Ureter (tissue), 1 donor: ENCODE results near the gene TBC1D1. TPM values are rescaled to one million over a fixed set of nuclear protein-coding genes. Genes with fewer than 3 reads are reported as not detected.

Experiments
- DNase-seq: peaks from one replicate; pipeline ENCODE4 v3.0.0-alpha.2; 2020; ENCODE audit warnings: low spot score
- total RNA-seq: library from RNA; stranded (reverse); gene quantifications from one replicate; pipeline ENCODE4 v1.2.4, GENCODE V29; 2023
- donor health status: DM: yes; HTN: yes; CAD: no.

Gene TBC1D1
- 191 TPM for total RNA-seq

- DNase-seq: peak; percentile 68
Observed at GRCh38 chr4:37890801-37891259, at the start of gene TBC1D1. TBC1D1 (plus strand) TSS chr4:37891084; CDS start chr4:37902096, 11,012 bp downstream.

GRCh38 chr4:37844204-37844603 is 46.7 kb upstream of the TBC1D1 start:
- DNase-seq: no peak

GRCh38 chr4:37845201-37845600 is 45.7 kb upstream of the TBC1D1 start:
- DNase-seq: no peak

DNA sequence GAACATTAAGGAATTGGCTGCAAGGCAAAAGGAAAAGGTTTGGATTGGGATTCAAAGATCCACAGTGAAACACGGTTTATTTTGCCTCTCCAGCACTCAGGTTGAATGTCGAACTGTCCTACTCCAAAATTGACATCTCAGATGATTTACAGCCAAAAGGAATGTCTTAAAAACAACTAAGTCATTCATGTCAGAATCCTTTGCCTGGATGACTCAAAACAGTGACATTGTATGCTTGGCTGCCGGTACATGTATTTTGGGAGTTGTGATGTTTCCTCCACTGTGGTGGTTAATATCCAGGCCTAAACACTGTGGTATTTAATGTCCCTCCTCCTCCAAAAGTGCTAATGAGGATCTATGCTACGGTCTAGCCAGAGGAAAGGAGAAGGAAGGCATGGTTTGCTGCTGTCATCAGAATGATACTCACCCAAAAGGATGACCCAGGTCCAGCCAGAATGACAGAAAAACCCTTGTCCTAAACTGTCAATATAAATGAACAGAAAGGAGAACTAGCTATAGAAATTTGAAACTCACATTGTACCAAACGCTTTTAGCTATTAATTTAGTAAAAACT is 43.5 kb upstream of the TBC1D1 start:
- DNase-seq: no peak

DNA sequence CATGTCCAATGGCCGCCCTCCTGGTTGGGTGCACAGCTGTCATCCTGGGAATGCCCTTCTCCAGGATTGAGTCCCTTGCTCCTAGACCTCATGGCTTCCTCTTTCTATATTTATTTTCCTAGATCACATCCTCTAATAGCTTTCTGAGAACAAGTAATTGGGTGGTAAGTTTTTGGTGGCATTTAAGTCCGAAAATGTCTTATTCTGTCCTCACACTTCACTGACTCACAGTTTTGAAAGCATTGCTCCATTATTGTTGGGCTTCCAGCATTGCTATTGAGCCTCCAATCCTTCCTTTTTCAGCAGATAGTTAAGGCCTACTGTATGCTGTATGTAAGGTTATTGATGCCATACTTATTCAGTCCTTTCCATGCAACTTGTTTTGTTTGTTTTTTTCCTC is 38.5 kb upstream of the TBC1D1 start:
- no peak for DNase-seq

- no peak for DNase-seq
Observed at GRCh38 chr4:37858112-37858511, 32.8 kb upstream of the TBC1D1 start.

DNA sequence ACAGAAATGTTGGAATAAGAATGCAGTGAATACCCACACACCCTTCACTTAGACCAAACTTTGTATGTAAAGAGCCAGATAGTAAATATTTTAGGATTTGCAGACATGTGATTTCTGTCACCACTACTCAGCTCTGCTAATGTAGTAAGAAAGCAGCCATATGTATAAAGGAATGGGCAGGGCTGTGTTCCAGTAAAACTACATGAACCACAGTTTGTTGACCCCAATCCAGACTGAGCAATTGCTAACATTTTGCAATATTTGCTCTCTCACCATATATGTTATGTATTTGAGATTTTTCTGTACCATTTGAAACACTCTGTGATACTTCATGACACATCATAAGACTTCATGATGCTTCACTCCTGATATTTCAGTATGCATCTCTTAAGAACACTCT is 32.0 kb upstream of the TBC1D1 start:
- no peak for DNase-seq

GRCh38 chr4:37860266-37860665 is 30.6 kb upstream of the TBC1D1 start:
- no peak for DNase-seq

DNA sequence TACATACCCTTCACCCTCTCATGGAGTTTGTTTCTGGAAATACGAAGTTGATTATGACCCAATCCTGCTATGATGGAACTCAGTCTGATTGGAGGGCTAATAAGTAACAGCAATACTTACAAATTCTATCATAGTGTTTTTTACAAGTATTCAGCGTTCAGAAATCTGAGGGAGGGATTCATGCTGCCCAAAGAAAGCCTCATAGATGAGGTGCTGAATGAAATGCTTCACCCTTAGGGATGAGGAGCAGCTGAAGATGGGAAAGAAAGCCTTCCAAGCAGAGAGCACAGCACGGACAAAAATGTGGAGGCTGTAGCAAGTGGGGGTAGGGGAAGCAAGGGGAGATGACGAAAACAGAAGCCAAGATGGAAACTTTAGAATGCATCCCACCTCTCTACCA is 27.9 kb upstream of the TBC1D1 start:
- DNase-seq: no peak

GRCh38 chr4:37864786-37865185 is 26.1 kb upstream of the TBC1D1 start:
- no peak for DNase-seq

- DNase-seq: no peak
Observed at GRCh38 chr4:37865450-37865849, 25.4 kb upstream of the TBC1D1 start.

DNA sequence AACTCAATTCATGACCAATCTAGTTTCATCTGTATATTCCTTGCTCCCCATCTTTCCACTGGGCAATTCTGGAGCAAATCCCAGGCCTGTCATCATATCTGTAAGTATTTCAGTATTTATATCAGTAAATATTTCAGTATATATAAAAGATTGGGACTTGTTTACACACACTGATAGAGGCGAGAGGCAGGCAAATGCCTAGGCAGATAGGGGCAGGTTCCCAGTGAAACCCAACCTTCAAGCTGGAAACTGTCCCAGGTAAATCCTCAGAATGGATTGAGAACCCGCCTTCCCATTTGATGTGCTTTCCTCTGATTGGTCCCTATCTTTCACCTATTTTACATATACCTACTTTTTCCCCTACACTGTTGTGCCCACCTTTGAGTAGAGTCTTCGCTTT is 23.8 kb upstream of the TBC1D1 start:
- DNase-seq: no peak

GRCh38 chr4:37868238-37868637 is 22.6 kb upstream of the TBC1D1 start:
- no peak for DNase-seq

GRCh38 chr4:37872310-37872988 is 18.4 kb upstream of the TBC1D1 start:
- no peak for DNase-seq

GRCh38 chr4:37873386-37873785 is 17.5 kb upstream of the TBC1D1 start:
- DNase-seq: no peak

GRCh38 chr4:37876156-37876555 is 14.7 kb upstream of the TBC1D1 start:
- DNase-seq: no peak

DNA sequence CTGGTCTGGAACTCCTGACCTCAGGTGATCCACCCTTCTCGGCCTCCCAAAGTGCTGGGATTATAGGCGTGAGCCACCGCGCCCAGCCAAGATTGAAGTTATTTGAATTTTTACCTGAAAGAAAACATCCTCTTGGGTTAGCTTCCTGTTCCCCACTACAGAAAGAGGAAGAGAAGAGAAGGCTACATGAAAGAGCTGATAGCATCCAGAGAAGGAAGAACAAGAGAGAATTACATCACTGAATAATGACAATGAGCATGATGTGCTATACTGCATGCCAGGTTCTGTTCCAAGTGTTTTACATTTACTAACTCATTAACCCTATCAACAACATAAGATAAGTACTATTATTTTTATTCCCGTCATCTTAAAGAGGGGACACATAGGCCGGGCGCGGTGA is 11.5 kb upstream of the TBC1D1 start:
- DNase-seq: no peak

DNA sequence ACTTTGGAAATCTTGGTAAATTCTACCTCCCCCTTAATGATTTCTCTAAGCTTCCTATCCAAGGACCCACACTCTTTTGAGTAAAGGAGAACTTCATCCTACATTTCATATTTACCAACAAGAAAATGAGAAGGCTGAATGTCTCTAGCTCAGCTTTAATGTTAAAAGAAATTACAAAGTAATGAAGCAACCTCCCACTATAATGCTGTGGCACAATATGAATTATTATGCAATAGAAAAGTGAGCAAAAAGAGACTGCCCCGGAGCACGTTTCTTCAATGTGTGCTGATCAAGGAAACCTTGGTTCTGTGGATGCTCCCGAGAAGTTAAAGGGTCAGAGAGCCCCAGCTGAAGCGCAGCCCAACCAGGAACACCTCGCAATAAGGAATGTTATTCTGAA is 9.1 kb upstream of the TBC1D1 start:
- DNase-seq: no peak

DNA sequence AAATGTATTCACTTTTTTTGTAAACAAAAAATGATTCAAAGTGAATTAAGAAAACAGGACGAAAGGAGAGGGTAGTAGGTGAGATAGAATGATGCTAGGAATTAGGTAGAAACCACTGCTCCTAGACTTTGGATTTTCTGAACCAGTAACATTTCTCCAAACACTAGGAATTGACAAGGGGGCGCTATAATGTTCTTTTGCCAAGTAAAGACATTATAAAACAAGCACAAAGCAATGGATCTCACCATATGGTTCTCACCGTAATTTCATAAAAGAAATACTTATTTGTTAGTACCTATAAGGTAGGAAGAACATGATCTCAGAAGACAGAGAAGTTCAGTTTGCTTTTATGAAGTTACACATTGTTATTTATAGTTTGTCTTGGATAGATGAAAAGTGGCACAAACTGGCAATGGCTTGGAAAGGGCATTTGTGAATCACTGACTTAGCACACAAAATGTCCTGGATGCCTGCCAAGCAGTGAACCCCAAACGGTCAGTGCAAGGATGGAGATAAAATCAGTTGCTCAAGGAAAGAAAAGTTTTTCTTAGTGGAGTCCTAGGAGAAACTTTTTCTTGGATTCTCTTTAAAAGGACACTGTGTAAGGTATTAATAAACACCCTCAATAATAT is 8.1 kb upstream of the TBC1D1 start:
- DNase-seq: peak; percentile 59

- no peak for DNase-seq
Observed at GRCh38 chr4:37884855-37885487, 5.9 kb upstream of the TBC1D1 start.

GRCh38 chr4:37885496-37885895 is 5.4 kb upstream of the TBC1D1 start:
- peak; percentile 62 for DNase-seq

- peak; percentile 85 for DNase-seq
Observed at GRCh38 chr4:37889849-37890800, 759 bp upstream of the TBC1D1 start.
